Mesothelial cell of epicardium (in vitro differentiated cells): ENCODE results near the gene ADAMTS17. TPM values are rescaled to one million over a fixed set of nuclear protein-coding genes. Genes with fewer than 3 reads are reported as not detected.
A peak's percentile ranks its signal among the peaks of the same experiment; 100 is the strongest.

Experiments used
- DNase-seq, 2 experiments: peaks; one replicate each; pipeline ENCODE4 v3.0.0; 2021; ENCODE audit warnings: low spot score in 2 of 2; ENCODE audit not compliant: unreplicated experiment in 2 of 2
- H3K27ac Mint-ChIP-seq: 2 replicates; pipeline ENCODE4 v1.8.0; 2021; ENCODE audit warnings: mixed read lengths
- H3K27me3 Mint-ChIP-seq: 2 replicates; pipeline ENCODE4 v1.8.0; 2021; ENCODE audit warnings: low read depth, mixed read lengths
- H3K36me3 Mint-ChIP-seq: 2 replicates; pipeline ENCODE4 v1.8.0; 2021; ENCODE audit warnings: mixed read lengths
- H3K4me1 Mint-ChIP-seq: 2 replicates; pipeline ENCODE4 v1.8.0; 2021; ENCODE audit warnings: mixed read lengths
- H3K4me3 Mint-ChIP-seq: 2 replicates; pipeline ENCODE4 v1.8.0; 2021; ENCODE audit warnings: mild to moderate bottlenecking, moderate library complexity, mixed read lengths
- H3K9me3 Mint-ChIP-seq: 2 replicates; pipeline ENCODE4 v1.8.0; 2021; ENCODE audit warnings: mixed read lengths
- CTCF ChIP-seq: fragments of 200-600 bp; sonication (generic); IDR thresholded peaks from one replicate; pipeline ENCODE4 v1.5.0; 2021; ENCODE audit warnings: antibody characterized with exemption; ENCODE audit not compliant: unreplicated experiment
- total RNA-seq: library from RNA; stranded (reverse); gene quantifications from 3 replicates; pipeline ENCODE4 v1.2.1, GENCODE V29; 2021

ADAMTS17 gene
- total RNA-seq, 1 donor from 2014 or later, result 39.4 TPM

- Mint-ChIP-seq H3K36me3 (peaks cover 30% of the 10 kb centered on the region), H3K27me3 (no peaks in the 10 kb centered on the region), H3K9me3 (no peaks in the 10 kb centered on the region), H3K4me1 (peaks cover 32% of the 10 kb centered on the region), H3K27ac (peak overlapping the region; percentile 5), H3K4me3 (no peak overlapping the region)
- TF ChIP-seq CTCF, result no peak
- no peak for DNase-seq
Measured at GRCh38 chr15:99995543-99995942, 346.2 kb downstream of the ADAMTS17 start.

GRCh38 chr15:99994849-99995248 lies 346.9 kb downstream of the ADAMTS17 start:
- TF ChIP-seq CTCF, result no peak
- DNase-seq, result no peak

GRCh38 chr15:99993681-99994131 lies 348.1 kb downstream of the ADAMTS17 start:
- H3K36me3 Mint-ChIP-seq, result peaks cover 35% of the 10 kb centered on the region
- H3K4me3 Mint-ChIP-seq, result no peak overlapping the region
- H3K9me3 Mint-ChIP-seq, result no peaks in the 10 kb centered on the region
- H3K27me3 Mint-ChIP-seq, result no peaks in the 10 kb centered on the region
- peaks cover 26% of the 10 kb centered on the region for H3K4me1 Mint-ChIP-seq
- DNase-seq, result no peak
- H3K27ac Mint-ChIP-seq, result no peak overlapping the region
- no peak for TF ChIP-seq CTCF

More at GRCh38 chr15:99994849-99995248, 346.9 kb downstream of the ADAMTS17 start:
- H3K4me3 Mint-ChIP-seq, result no peak overlapping the region
- H3K27ac Mint-ChIP-seq, result no peak overlapping the region
- peaks cover 32% of the 10 kb centered on the region for H3K4me1 Mint-ChIP-seq
- H3K36me3 Mint-ChIP-seq, result peaks cover 34% of the 10 kb centered on the region
- no peaks in the 10 kb centered on the region for H3K9me3 Mint-ChIP-seq
- no peaks in the 10 kb centered on the region for H3K27me3 Mint-ChIP-seq

- Mint-ChIP-seq H3K27me3 (no peaks in the 10 kb centered on the region), H3K36me3 (peaks cover 38% of the 10 kb centered on the region), H3K9me3 (peaks cover 4% of the 10 kb centered on the region), H3K4me3 (no peak overlapping the region), H3K27ac (no peak overlapping the region), H3K4me1 (peaks cover 24% of the 10 kb centered on the region)
- TF ChIP-seq CTCF, result no peak
- DNase-seq, result no peak
Measured at GRCh38 chr15:99993262-99993661, 348.5 kb downstream of the ADAMTS17 start.

GRCh38 chr15:99992611-99993231 lies 349.1 kb downstream of the ADAMTS17 start:
- no peak for TF ChIP-seq CTCF
- no peak overlapping the region for H3K4me3 Mint-ChIP-seq
- DNase-seq, result no peak
- peaks cover 41% of the 10 kb centered on the region for H3K36me3 Mint-ChIP-seq
- peaks cover 6% of the 10 kb centered on the region for H3K9me3 Mint-ChIP-seq
- H3K27me3 Mint-ChIP-seq, result no peaks in the 10 kb centered on the region
- no peak overlapping the region for H3K27ac Mint-ChIP-seq
- H3K4me1 Mint-ChIP-seq, result peaks cover 23% of the 10 kb centered on the region
